HG02642 (cell line): ENCODE data around the gene PCDHB12.
"Not testable (repeated sequence)": the region's sequence is repeated elsewhere in the genome, so short reads cannot be mapped to it uniquely, and the experiment has no call there.

Experiments used
- ATAC-seq: cut with Tn5 transposase; IDR thresholded peaks from one replicate; pipeline ENCODE4 v1.9.1; 2021; ENCODE audit warnings: mild to moderate bottlenecking; ENCODE audit not compliant: unreplicated experiment, poor library complexity

PCDHB12 gene

GRCh38 chr5:141201126-141201525, 7.4 kb upstream of the PCDHB12 start:
- not testable (repeated sequence) for ATAC-seq

GRCh38 chr5:141201646-141202045, 6.9 kb upstream of the PCDHB12 start:
- ATAC-seq, result not testable (repeated sequence)

- ATAC-seq, result not testable (repeated sequence)
Observed at GRCh38 chr5:141210281-141210680, 1.8 kb downstream of the PCDHB12 start.

- ATAC-seq, result not testable (repeated sequence)
Observed at GRCh38 chr5:141210849-141211248, 2.3 kb downstream of the PCDHB12 start.

- not testable (repeated sequence) for ATAC-seq
Observed at GRCh38 chr5:141213656-141214339, 5.3 kb downstream of the PCDHB12 start, which contains the start of gene PCDHB13. Gene PCDHB13, plus strand, starts transcription at chr5:141213919. Its CDS starts 205 bp downstream, at chr5:141214124.

- ATAC-seq, result not testable (repeated sequence)
Observed at GRCh38 chr5:141214583-141214982, 6.1 kb downstream of the PCDHB12 start.

GRCh38 chr5:141215504-141215903, 7.0 kb downstream of the PCDHB12 start:
- ATAC-seq, result not testable (repeated sequence)

GRCh38 chr5:141216035-141216434, 7.5 kb downstream of the PCDHB12 start:
- ATAC-seq, result not testable (repeated sequence)

- ATAC-seq, result no peak
Observed at GRCh38 chr5:141223112-141223783, 14.7 kb downstream of the PCDHB12 start, which contains the start of gene PCDHB14. Gene PCDHB14, plus strand, starts transcription at chr5:141223343. Its CDS starts 163 bp downstream, at chr5:141223506.

- not testable (repeated sequence) for ATAC-seq
Observed at GRCh38 chr5:141224844-141225243, 16.3 kb downstream of the PCDHB12 start.

GRCh38 chr5:141225421-141225820, 16.9 kb downstream of the PCDHB12 start:
- ATAC-seq, result not testable (repeated sequence)

GRCh38 chr5:141234109-141234667, 25.7 kb downstream of the PCDHB12 start:
- ATAC-seq, result no peak

GRCh38 chr5:141235922-141236321, 27.4 kb downstream of the PCDHB12 start:
- not testable (repeated sequence) for ATAC-seq

GRCh38 chr5:141236516-141237313, 28.2 kb downstream of the PCDHB12 start:
- ATAC-seq, result no peak

GRCh38 chr5:141241496-141241895, 33.0 kb downstream of the PCDHB12 start:
- no peak for ATAC-seq

GRCh38 chr5:141245250-141245717, 36.8 kb downstream of the PCDHB12 start, which contains the start of gene PCDHB15:
Gene PCDHB15, plus strand, starts transcription at chr5:141245395. Its CDS starts 184 bp downstream, at chr5:141245579.
- no peak for ATAC-seq

GRCh38 chr5:141246971-141247370, 38.5 kb downstream of the PCDHB12 start:
- not testable (repeated sequence) for ATAC-seq

GRCh38 chr5:141247434-141247833, 38.9 kb downstream of the PCDHB12 start:
- ATAC-seq, result not testable (repeated sequence)

GRCh38 chr5:141250576-141250975, 42.1 kb downstream of the PCDHB12 start:
- no peak for ATAC-seq

- no peak for ATAC-seq
Observed at GRCh38 chr5:141258464-141258863, 49.9 kb downstream of the PCDHB12 start.
